Fibroblast of lung (primary cell): ENCODE results near the gene SREBF2. TPM values are rescaled to one million over a fixed set of nuclear protein-coding genes. Genes with fewer than 3 reads are reported as not detected.
A peak's percentile ranks its signal among the peaks of the same experiment; 100 is the strongest.

Experiments
- DNase-seq, 2 donors: peaks; one replicate each; pipeline versions ENCODE4 v3.0.0 to v3.0.0-alpha.2; 2010; ENCODE audit warnings: low read depth in 2 of 2
- H2AFZ ChIP-seq: 2 replicates; pipeline ENCODE4 v1.5.1; 2012; ENCODE audit warnings: low read length, control low read depth, inconsistent platforms
- H3K27ac ChIP-seq: 2 replicates; pipeline ENCODE4 v1.5.1; 2011; ENCODE audit warnings: low read length, control low read depth; ENCODE audit not compliant: insufficient read depth
- H3K27me3 ChIP-seq: 2 replicates; pipeline ENCODE4 v1.5.1; 2011; ENCODE audit warnings: mild to moderate bottlenecking, low read length; ENCODE audit not compliant: control insufficient read depth, insufficient read depth
- H3K36me3 ChIP-seq: 2 replicates; pipeline ENCODE4 v1.5.1; 2011; ENCODE audit warnings: low read length; ENCODE audit not compliant: control insufficient read depth, insufficient read depth
- H3K4me1 ChIP-seq: 2 replicates; pipeline ENCODE4 v1.5.1; 2011; ENCODE audit warnings: low read length; ENCODE audit not compliant: control insufficient read depth, insufficient read depth; ENCODE audit errors: extremely low read depth
- H3K4me2 ChIP-seq: 2 replicates; pipeline ENCODE4 v1.5.1; 2011; ENCODE audit warnings: low read length, control low read depth; ENCODE audit not compliant: insufficient read depth; ENCODE audit errors: extremely low read depth
- H3K4me3 ChIP-seq, 4 experiments: fragments of 200-600 bp in 1 of 4; sonication (generic) in 1 of 4; replicated peaks in 1 of 4; 2 replicates each; pipeline ENCODE4 v1.5.1; 2011 to 2016; ENCODE audit warnings: low read length in 4 of 4, low read depth in 3 of 4, mild to moderate bottlenecking in 3 of 4, control low read depth in 2 of 4, inconsistent platforms in 1 of 4, mixed read lengths in 1 of 4; ENCODE audit not compliant: insufficient read depth in 1 of 4; ENCODE audit errors: control extremely low read depth in 1 of 4
- H3K79me2 ChIP-seq: 2 replicates; pipeline ENCODE4 v1.5.1; 2012; ENCODE audit warnings: mild to moderate bottlenecking, low read length, inconsistent platforms; ENCODE audit not compliant: control insufficient read depth, insufficient read depth
- H3K9ac ChIP-seq: 2 replicates; pipeline ENCODE4 v1.5.1; 2011; ENCODE audit warnings: mild to moderate bottlenecking, low read length, control low read depth; ENCODE audit not compliant: insufficient read depth
- H3K9me3 ChIP-seq: 2 replicates; pipeline ENCODE4 v1.5.1; 2012; ENCODE audit warnings: low read depth, low read length; ENCODE audit not compliant: control insufficient read depth, insufficient read depth
- H4K20me1 ChIP-seq: 2 replicates; pipeline ENCODE4 v1.5.1; 2011; ENCODE audit warnings: low read length; ENCODE audit not compliant: control insufficient read depth, insufficient read depth; ENCODE audit errors: extremely low read depth
- EZH2 ChIP-seq: IDR thresholded peaks from 2 replicates; pipeline ENCODE4 v1.5.1; 2012; ENCODE audit warnings: low read length, control low read depth, mild to moderate bottlenecking; ENCODE audit errors: missing control alignments
- polyA plus RNA-seq, 2 donors: library from polyadenylated mRNA; depleted of rRNA in 1 of 2; stranded (reverse) in 1 of 2; unstranded in 1 of 2; fragments of >200 nt; gene quantifications; 2 replicates each; pipeline ENCODE4 v1.2.1, GENCODE V29; 2011 to 2012; ENCODE audit warnings: missing spikeins in 1 of 2
- total RNA-seq: library from RNA; depleted of rRNA; stranded (reverse); fragments of >200 nt; gene quantifications from 2 replicates; pipeline ENCODE4 v1.2.1, GENCODE V29; 2014
- TF ChIP-seq, protein P1 (sequence below), 2 donors: IDR thresholded peaks in 1 of 2; conservative IDR thresholded peaks in 1 of 2; 1 replicate in 1 of 2; 2 replicates in 1 of 2; pipeline ENCODE4 v1.5.1; 2011 to 2012; ENCODE audit warnings: low read length in 2 of 2, control low read depth in 1 of 2, inconsistent platforms in 1 of 2, low read depth in 1 of 2, mild to moderate bottlenecking in 1 of 2

The SREBF2 gene
- total and polyA plus RNA-seq, 2 donors (not counting 1 experiment from before 2014, with no cell fraction given) = 51.7 to 103 TPM

DNA sequence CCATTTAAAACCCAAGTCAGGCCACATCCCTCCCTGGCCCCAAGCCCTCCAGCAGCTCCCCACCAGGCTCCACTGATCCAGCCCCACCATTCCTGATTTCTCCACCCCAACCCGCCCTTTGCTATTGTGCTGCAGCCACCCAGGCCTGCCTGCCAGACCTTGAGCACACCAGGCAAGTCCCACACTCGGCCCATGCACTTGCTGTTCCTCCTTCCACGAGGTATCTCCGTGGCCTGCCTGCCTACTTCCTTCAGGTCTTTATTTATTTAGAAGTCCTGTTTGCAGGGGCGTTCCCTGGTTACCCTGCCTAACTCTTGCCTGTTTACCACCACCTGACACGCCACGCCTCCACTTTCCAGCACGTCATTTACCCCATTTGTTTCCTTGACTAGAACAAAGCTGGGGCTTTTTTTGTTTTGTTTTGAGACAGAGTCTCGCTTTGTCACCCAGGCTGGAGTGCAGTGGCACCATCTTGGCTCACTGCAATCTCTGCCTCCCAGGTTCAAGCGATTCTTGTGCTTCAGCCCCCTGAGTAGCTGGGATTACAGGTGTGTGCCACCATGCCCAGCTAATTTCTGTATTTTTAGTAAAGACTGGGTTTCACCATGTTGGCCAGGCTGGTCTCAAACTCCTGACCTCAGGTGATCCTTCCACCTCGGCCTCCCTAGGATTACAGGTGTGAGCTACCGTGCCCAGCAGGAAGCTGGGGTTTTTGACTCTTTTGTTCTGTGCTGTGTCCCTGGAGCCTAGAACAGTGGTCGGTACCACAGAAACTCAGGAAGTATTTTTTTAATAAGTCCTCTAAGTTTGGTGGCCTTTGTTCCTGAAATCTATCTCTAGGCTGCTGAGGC lies 107.3 kb downstream of the SREBF2 start:
- Histone ChIP-seq H4K20me1 (no peaks in the 10 kb centered on the region), H3K27ac (peak overlapping the region; percentile 63), H3K79me2 (no peaks in the 10 kb centered on the region), H2AFZ (no peak overlapping the region), H3K4me1 (peaks cover 12% of the 10 kb centered on the region), H3K27me3 (no peaks in the 10 kb centered on the region), H3K4me2 (peak overlapping the region; percentile 48), H3K9me3 (no peaks in the 10 kb centered on the region), H3K9ac (no peak overlapping the region), H3K36me3 (peaks cover 7% of the 10 kb centered on the region), H3K4me3 (no peak overlapping the region)
- DNase-seq = no peak
- TF ChIP-seq EZH2 = no peak
- TF ChIP-seq, protein P1, sequence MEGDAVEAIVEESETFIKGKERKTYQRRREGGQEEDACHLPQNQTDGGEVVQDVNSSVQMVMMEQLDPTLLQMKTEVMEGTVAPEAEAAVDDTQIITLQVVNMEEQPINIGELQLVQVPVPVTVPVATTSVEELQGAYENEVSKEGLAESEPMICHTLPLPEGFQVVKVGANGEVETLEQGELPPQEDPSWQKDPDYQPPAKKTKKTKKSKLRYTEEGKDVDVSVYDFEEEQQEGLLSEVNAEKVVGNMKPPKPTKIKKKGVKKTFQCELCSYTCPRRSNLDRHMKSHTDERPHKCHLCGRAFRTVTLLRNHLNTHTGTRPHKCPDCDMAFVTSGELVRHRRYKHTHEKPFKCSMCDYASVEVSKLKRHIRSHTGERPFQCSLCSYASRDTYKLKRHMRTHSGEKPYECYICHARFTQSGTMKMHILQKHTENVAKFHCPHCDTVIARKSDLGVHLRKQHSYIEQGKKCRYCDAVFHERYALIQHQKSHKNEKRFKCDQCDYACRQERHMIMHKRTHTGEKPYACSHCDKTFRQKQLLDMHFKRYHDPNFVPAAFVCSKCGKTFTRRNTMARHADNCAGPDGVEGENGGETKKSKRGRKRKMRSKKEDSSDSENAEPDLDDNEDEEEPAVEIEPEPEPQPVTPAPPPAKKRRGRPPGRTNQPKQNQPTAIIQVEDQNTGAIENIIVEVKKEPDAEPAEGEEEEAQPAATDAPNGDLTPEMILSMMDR (conservative IDR thresholded peaks at IDR 0.05 in 1 of 2, IDR thresholded peaks at IDR 0.05 in 1 of 2; ENCODE audit: low read depth in 1 of 2, low read length in 2 of 2) = no peak

DNA sequence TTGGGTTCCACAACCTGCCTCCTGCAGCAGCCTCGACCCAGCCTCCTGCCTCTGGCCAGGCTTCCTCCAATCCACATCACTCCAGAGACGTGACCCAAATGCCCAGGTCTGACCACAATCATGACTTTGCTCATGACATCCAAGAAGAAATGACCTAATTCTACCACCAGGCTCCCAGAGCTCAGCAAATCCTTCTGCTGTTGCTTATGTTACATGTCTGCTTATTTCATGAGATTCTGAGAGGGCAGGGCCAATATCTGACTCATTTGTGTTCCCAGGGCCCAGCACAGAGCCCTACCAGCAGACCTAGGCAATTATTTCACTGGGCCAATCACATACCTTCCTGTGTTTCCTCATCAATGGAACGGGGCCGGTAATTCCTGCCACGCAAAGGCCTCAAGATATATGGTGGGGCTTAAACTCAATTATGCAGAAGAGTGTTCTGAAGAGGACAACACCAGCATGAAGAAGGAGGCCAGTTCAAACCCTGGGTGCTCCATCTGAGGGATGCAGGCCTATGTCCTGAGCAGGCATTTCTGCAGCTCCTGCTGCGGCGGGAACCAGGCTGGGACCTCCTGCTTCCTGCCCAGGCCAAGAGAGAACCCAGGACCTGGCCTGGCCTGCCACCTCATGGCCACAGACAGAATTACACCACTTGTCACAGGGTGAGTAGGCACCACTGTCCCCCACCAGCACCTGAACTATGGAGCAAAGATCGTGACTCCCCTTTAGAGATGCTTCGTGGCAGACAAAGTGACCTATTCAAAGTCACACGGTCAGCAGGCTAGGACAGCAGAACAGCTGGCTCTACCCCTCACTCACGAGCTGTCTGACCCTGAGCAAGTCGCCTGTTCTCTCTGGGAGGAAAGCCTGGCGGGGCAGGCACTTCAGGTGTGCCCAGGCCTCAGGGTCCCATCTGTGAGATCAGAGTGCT lies 108.2 kb downstream of the SREBF2 start:
- peak; percentile 76 to 96 for DNase-seq
- no peak overlapping the region for H3K4me3 ChIP-seq
- peak overlapping the region; percentile 63 for H3K27ac ChIP-seq
- H4K20me1 ChIP-seq = no peaks in the 10 kb centered on the region
- no peaks in the 10 kb centered on the region for H3K27me3 ChIP-seq
- TF ChIP-seq, protein P1 (conservative IDR thresholded peaks at IDR 0.05 in 1 of 2, IDR thresholded peaks at IDR 0.05 in 1 of 2; ENCODE audit: low read depth in 1 of 2, low read length in 2 of 2) = peak; percentile 84 to 90
- no peak for TF ChIP-seq EZH2
- H3K9ac ChIP-seq = no peak overlapping the region
- no peak overlapping the region for H2AFZ ChIP-seq
- peaks cover 18% of the 10 kb centered on the region for H3K4me1 ChIP-seq
- H3K9me3 ChIP-seq = no peaks in the 10 kb centered on the region
- H3K4me2 ChIP-seq = peak overlapping the region; percentile 48
- H3K36me3 ChIP-seq = peaks cover 7% of the 10 kb centered on the region
- peaks cover 6% of the 10 kb centered on the region for H3K79me2 ChIP-seq

DNA sequence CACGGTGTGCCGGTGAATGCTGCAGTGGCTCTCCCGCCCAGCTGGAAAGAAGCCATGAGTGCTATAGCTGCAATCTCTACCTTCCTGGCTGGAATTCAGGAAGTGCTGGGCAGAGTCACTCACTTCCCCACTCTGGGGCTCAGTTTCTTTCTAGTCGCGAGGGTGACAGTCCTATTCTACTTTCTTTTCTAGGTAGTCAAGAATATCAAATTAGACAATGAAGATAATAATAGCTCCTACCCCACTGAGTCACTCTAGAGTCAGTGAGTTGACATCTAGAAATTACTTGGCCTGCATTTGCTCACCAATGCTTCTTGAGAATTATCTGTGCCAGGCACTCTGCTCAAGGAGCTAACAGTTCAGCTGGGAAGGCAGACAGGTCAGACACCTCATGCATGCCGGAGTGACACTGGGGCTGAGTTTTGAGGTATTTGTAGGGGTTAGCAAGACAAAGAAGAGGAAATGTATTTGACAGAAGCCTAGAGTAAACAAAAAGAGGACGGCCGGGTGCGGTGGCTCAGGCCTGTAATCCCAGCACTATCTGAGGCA lies 110.8 kb downstream of the SREBF2 start:
- Histone ChIP-seq H2AFZ (no peak overlapping the region), H3K4me2 (no peak overlapping the region), H3K36me3 (peaks cover 4% of the 10 kb centered on the region), H4K20me1 (no peaks in the 10 kb centered on the region), H3K27me3 (no peaks in the 10 kb centered on the region), H3K9me3 (no peaks in the 10 kb centered on the region), H3K4me3 (no peak overlapping the region), H3K79me2 (peaks cover 9% of the 10 kb centered on the region), H3K27ac (no peak overlapping the region), H3K4me1 (peaks cover 19% of the 10 kb centered on the region), H3K9ac (no peak overlapping the region)
- DNase-seq = peak in 1 of 2 donors; percentile 32
- TF ChIP-seq, protein P1 (conservative IDR thresholded peaks at IDR 0.05 in 1 of 2, IDR thresholded peaks at IDR 0.05 in 1 of 2; ENCODE audit: low read depth in 1 of 2, low read length in 2 of 2) = no peak
- TF ChIP-seq EZH2 = no peak
